Urinary bladder (tissue), 4 donors: ENCODE results near the gene ACKR3. TPM values are rescaled to one million over a fixed set of nuclear protein-coding genes. Genes with fewer than 3 reads are reported as not detected.
A peak's percentile ranks its signal among the peaks of the same experiment; 100 is the strongest.

Source experiments
- DNase-seq: peaks from one replicate; pipeline ENCODE4 v3.0.0-alpha.2; 2015; ENCODE audit errors: extremely low spot score
- H3K27ac ChIP-seq: one replicate; pipeline ENCODE4 v1.5.1; 2013; ENCODE audit warnings: low read depth, mild to moderate bottlenecking, moderate library complexity
- H3K36me3 ChIP-seq: one replicate; pipeline ENCODE4 v1.6.1; 2013; ENCODE audit warnings: mild to moderate bottlenecking, moderate library complexity; ENCODE audit not compliant: insufficient read depth
- H3K4me1 ChIP-seq: one replicate; pipeline ENCODE4 v1.6.1; 2013; ENCODE audit warnings: mild to moderate bottlenecking, moderate library complexity; ENCODE audit not compliant: insufficient read depth
- H3K4me3 ChIP-seq: one replicate; pipeline ENCODE4 v1.5.1; 2013; ENCODE audit warnings: low read depth, low read length
- WGBS: extraction: QIAGEN DNeasy Blood & Tissue Kit; methylation state at CpG from one replicate; pipeline ENCODE4 v1.1.7; 2013; 5-methylcytosine and 5-hydroxymethylcytosine counted together
- polyA plus RNA-seq: library from polyadenylated mRNA; stranded (reverse); fragments of 200-250 nt; gene quantifications from one replicate; pipeline ENCODE4 v1.2.3, GENCODE V29; 2013
- total RNA-seq: library from RNA; depleted of rRNA; stranded (reverse); fragments of >200 nt; gene quantifications from one replicate; pipeline ENCODE4 v1.2.3, GENCODE V29; 2014
- donor health status: healthy with polysubstance abuse.
- donor health status: healthy.

Gene ACKR3
- total and polyA plus RNA-seq, 2 donors = 40.4 to 80.6 TPM

DNA sequence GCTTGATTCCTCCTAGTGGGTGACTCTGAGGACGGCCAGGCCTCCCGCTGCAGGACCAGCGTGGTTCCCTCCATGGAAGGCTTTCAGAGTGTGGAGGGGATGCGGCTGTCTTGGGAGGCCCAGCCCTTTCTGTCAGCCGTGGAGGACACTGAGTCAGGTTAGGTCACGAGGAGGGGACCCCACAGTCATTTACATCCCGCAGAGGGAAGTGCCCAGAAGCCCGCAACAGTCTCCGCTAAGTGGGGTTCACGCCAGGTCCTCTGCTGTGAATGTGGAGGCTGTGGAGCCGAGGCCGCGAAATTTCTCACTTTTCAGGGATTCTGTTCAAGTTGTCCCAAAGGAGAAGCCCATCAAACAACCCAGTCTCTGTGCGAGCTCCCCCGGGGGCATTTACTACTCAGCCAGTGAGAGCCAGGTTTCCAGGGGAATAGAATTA is 8.8 kb downstream of the ACKR3 start:
- Histone ChIP-seq H3K4me1 (peaks cover 4% of the 10 kb centered on the region), H3K36me3 (no peaks in the 10 kb centered on the region), H3K4me3 (no peak overlapping the region), H3K27ac (no peak overlapping the region)
- no peak for DNase-seq
- WGBS = 81% methylated on average over 15 of the region's 15 CpGs

- Histone ChIP-seq H3K4me3 (no peak overlapping the region), H3K36me3 (no peaks in the 10 kb centered on the region), H3K27ac (peak overlapping the region; percentile 28), H3K4me1 (peaks cover 4% of the 10 kb centered on the region)
- WGBS = 74% methylated on average over 9 of the region's 9 CpGs
- no peak for DNase-seq
Measured at GRCh38 chr2:236579048-236579745, 9.6 kb downstream of the ACKR3 start.

GRCh38 chr2:236579746-236580315 is 10.2 kb downstream of the ACKR3 start:
- 41% methylated on average over 9 of the region's 9 CpGs for WGBS
- Histone ChIP-seq H3K36me3 (no peaks in the 10 kb centered on the region), H3K27ac (peak overlapping the region; percentile 28), H3K4me1 (peaks cover 4% of the 10 kb centered on the region), H3K4me3 (no peak overlapping the region)
- DNase-seq = no peak

- Histone ChIP-seq H3K36me3 (no peaks in the 10 kb centered on the region), H3K4me1 (peaks cover 4% of the 10 kb centered on the region), H3K4me3 (no peak overlapping the region), H3K27ac (no peak overlapping the region)
- 95% methylated on average over 29 of the region's 29 CpGs for WGBS
- DNase-seq = no peak
Measured at GRCh38 chr2:236580746-236581355, 11.2 kb downstream of the ACKR3 start.

GRCh38 chr2:236581546-236581945 is 11.9 kb downstream of the ACKR3 start:
- no peak overlapping the region for H3K4me3 ChIP-seq
- H3K27ac ChIP-seq = no peak overlapping the region
- no peaks in the 10 kb centered on the region for H3K36me3 ChIP-seq
- WGBS = 86% methylated on average over 7 of the region's 7 CpGs
- DNase-seq = no peak
- H3K4me1 ChIP-seq = peaks cover 3% of the 10 kb centered on the region

DNA sequence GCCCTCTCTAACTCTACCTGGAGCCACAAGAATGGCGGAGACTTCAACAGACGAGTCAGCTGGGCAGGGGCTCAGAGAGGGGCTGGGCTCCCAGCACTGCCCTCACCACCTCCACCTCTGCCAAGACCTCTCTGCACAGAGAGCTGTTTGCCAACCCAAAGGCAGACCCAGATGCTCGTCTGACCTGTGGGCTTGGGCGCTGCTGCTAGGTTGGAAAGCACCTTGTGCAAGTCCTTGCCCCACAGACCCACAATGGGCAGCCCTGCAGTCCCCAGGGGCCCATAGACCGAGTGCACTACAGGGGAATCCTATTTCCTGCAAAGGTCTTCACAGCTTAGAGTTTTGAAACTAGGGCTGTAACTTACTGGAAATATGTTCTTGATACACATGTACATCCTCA is 13.3 kb downstream of the ACKR3 start:
- no peaks in the 10 kb centered on the region for H3K4me1 ChIP-seq
- WGBS = 93% methylated on average over 5 of the region's 5 CpGs
- no peak overlapping the region for H3K27ac ChIP-seq
- no peak overlapping the region for H3K4me3 ChIP-seq
- no peak for DNase-seq
- H3K36me3 ChIP-seq = no peaks in the 10 kb centered on the region

- Histone ChIP-seq H3K4me3 (no peak overlapping the region), H3K36me3 (no peaks in the 10 kb centered on the region), H3K4me1 (no peaks in the 10 kb centered on the region), H3K27ac (no peak overlapping the region)
- DNase-seq = no peak
- WGBS = 94% methylated on average over 14 of the region's 14 CpGs
Measured at GRCh38 chr2:236583621-236584203, 14.1 kb downstream of the ACKR3 start.

DNA sequence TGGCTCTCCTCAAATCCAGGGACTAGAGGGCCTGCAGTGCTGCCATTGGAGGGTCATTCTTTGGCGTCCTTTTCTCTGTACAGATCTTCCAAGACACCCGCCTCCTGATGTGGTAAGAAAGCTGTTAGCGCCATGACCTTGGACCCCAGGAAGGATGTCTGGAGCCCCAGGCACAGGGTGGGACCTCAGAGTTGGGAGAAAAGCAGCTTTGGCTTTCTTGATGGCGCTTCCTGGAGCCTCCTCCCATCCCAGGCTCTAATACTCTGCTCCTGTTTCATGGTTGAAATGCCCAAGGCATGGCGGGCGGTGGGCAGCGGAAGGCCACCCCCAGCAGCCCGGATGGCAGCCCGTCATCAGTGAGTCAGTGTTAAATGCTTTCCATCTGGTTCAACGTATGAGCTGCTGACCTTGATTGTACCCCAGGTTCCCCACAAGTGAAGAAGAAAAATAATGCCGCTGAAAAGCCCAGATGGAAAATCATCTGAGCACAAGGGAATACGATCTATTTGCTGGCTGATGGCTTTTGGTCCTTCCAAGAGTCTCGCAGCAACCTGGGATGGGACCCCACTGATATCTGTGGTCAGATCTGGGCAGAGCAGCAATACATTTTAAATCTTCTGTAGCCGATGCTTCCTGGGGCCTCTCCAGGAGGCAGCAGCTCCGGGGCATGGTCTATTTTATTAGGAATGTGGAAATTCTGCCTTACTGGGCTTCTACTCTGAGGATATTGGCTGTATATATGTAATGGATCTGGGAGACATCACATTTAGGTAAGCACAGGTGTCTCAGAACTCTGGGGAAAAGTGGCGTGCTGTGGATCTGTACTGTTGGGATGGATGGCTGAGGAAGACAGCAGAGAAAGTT is 15.1 kb downstream of the ACKR3 start:
- no peak for DNase-seq
- Histone ChIP-seq H3K27ac (no peak overlapping the region), H3K4me1 (no peaks in the 10 kb centered on the region), H3K4me3 (no peak overlapping the region), H3K36me3 (no peaks in the 10 kb centered on the region)
- WGBS = 85% methylated on average over 16 of the region's 16 CpGs

GRCh38 chr2:236585966-236586365 is 16.3 kb downstream of the ACKR3 start:
- 65% methylated on average over 5 of the region's 5 CpGs for WGBS
- H3K4me3 ChIP-seq = no peak overlapping the region
- no peak for DNase-seq
- H3K36me3 ChIP-seq = no peaks in the 10 kb centered on the region
- H3K27ac ChIP-seq = no peak overlapping the region
- H3K4me1 ChIP-seq = no peaks in the 10 kb centered on the region

DNA sequence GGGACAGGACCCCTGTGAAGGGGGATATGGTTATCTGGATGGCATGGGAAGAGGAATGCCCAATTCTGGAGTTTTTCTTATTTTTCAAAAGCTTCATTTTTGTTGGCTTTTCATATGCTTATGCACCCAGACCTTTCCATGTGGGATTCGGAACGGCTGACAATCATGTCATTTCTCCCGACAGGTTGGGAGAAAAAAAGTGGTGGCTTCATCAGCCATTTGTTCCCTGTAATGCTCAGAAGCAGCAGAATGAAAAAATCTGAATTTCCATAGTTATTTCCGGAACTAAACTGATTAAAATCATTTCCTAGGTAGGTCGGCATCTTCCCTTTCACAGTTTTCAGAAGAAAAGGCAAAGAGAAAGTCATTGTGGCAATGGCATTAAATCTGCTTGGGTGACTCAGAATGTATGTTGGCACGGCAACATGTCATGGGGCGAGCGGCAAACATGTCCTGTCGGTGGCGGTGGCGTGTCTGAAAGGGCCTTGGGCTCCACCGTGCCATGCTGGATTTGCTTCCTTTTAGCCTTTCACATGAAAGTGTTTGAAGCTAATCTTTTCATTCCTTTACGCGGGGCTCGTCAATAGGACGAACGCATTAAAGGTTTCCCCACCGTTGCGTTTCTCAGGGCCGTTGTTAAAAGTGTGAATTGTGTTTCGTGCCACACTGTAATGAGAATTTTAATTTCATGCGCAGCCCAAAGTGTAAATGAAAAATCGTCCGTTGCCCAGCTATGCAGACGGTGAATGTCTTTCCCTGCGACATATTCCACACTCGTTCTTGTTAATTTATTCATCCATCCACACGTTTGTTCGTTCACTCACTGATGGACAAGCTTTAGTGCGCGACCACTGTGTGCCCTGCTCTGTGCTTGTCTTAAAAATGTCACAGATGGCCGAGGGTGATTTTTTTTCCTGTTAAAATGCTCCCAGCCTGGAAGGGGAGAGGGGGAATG is 18.5 kb downstream of the ACKR3 start:
- DNase-seq = no peak
- 95% methylated on average over 32 of the region's 32 CpGs for WGBS
- Histone ChIP-seq H3K27ac (no peak overlapping the region), H3K36me3 (no peaks in the 10 kb centered on the region), H3K4me1 (no peaks in the 10 kb centered on the region), H3K4me3 (no peak overlapping the region)

DNA sequence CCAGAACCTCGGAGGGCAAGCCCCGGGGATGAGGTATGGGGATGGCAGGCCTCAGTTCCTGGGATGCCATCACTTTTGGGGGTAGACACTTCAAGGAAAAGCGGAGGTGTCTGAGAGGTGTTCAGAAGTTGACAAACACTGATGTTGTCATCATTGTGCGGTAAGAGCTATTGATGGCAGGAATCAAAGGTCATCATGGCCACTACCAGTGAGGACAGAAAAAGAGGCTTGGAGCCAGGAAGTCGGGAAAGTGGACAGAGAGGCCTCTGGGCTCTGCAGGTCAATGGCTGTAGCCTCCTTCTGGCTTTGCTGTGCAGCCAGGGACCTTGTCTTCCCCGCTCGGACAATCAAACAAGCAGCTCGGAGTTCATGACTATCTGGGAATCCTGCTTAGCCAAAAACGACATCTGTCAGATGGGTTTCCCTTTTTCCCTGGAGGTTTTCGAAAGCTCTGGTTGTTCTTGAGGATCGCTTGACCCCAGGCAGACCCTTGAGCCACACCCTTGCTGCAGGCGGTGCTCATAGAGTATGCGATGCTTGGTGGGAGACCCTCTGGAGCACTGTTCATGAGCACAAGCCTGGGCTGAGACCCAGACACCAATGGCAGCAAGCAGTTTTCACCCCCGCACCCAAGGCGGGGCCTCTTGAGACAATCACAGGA is 19.4 kb downstream of the ACKR3 start:
- H3K4me1 ChIP-seq = no peaks in the 10 kb centered on the region
- H3K36me3 ChIP-seq = no peaks in the 10 kb centered on the region
- WGBS = 93% methylated on average over 15 of the region's 15 CpGs
- no peak overlapping the region for H3K4me3 ChIP-seq
- DNase-seq = no peak
- H3K27ac ChIP-seq = no peak overlapping the region

DNA sequence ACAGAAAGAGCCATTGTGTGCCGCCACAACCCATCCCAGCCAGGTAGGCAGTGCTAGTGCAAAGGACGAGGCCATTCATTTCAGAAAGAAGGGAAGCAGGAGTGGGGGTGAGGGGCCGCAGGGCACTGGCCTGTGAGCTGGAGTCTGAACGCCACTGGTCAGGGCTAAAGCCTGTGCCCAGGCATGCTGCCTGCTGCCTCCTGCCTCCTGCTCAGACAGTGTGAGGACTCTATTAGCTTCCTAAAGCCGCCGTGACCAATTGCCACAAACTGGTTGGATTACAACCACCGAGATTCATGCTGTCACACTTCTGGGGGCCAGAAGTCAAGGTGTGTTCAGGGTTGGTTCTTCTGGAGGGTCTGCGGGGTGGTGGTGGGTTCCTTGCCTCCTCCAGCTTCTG is 21.2 kb downstream of the ACKR3 start:
- DNase-seq = no peak
- H3K27ac ChIP-seq = no peak overlapping the region
- H3K36me3 ChIP-seq = no peaks in the 10 kb centered on the region
- H3K4me3 ChIP-seq = no peak overlapping the region
- H3K4me1 ChIP-seq = no peaks in the 10 kb centered on the region
- 94% methylated on average over 8 of the region's 8 CpGs for WGBS
